Ishikawa (cell line): Measurements from ENCODE around the gene ZDHHC11.

Experiments used
- CEBPB ChIP-seq: IDR thresholded peaks from 2 replicates; pipeline ENCODE4 v1.6.1; 2012
- RAD21 ChIP-seq: IDR thresholded peaks from 2 replicates; pipeline ENCODE4 v1.6.1; 2012; ENCODE audit warnings: low read depth
- REST ChIP-seq: IDR thresholded peaks from 2 replicates; pipeline ENCODE4 v1.6.1; 2012; ENCODE audit warnings: low read depth, mild to moderate bottlenecking
- TCF12 ChIP-seq: IDR thresholded peaks from 2 replicates; pipeline ENCODE4 v1.6.1; 2012; ENCODE audit warnings: low read depth
- TEAD4 ChIP-seq: IDR thresholded peaks from 2 replicates; pipeline ENCODE4 v1.6.1; 2012

- no peak for TF ChIP-seq TEAD4
- TF ChIP-seq CEBPB, result no peak
- TF ChIP-seq REST, result no peak
- TF ChIP-seq RAD21, result no peak
- TF ChIP-seq TCF12, result no peak
Observed at GRCh38 chr5:881551-881935, 30.8 kb upstream of the ZDHHC11 start.
